H1 (cell line): ENCODE measurements around the gene BRD8.

Source experiments
- CTCF ChIP-seq, 3 experiments: IDR thresholded peaks; 1 replicate in 2 of 3; 2 replicates in 1 of 3; pipeline versions ENCODE4 v1.5.1 to v1.6.1; 2011; ENCODE audit warnings: low read length in 3 of 3, mild to moderate bottlenecking in 3 of 3, inconsistent platforms in 2 of 3, low read depth in 1 of 3, moderate library complexity in 1 of 3; ENCODE audit not compliant: insufficient read depth in 1 of 3; ENCODE audit errors: control extremely low read depth in 1 of 3
- MAX ChIP-seq: IDR thresholded peaks from 2 replicates; pipeline ENCODE4 v1.6.1; 2012; ENCODE audit warnings: inconsistent platforms

- no peak for TF ChIP-seq MAX
- TF ChIP-seq CTCF (IDR thresholded peaks at IDR 0.05; ENCODE audit: control extremely low read depth in 1 of 3, insufficient read depth in 1 of 3, low read depth in 1 of 3, low read length in 3 of 3): no peak
These were observed 20.8 kb downstream of the BRD8 start for GRCh38 chr5:138157626-138158025.
